H1 (cell line): ENCODE measurements around the gene INSYN1. TPM values are rescaled to one million over a fixed set of nuclear protein-coding genes. Genes with fewer than 3 reads are reported as not detected.
A peak's percentile ranks its signal among the peaks of the same experiment; 100 is the strongest.

Experiments
- CTCF ChIA-PET: fragments of 300-600 bp; sonication (Branson Sonifier 250); formaldehyde crosslinking; loops from one replicate; lab custom pipeline; 2021; ENCODE audit not compliant: partially characterized antibody; lab: Charles Lee
- POLR2A ChIA-PET: fragments of 300-600 bp; sonication (Branson Sonifier 250); formaldehyde crosslinking; loops from one replicate; lab custom pipeline; 2021; ENCODE audit warnings: inconsistent platforms; ENCODE audit not compliant: partially characterized antibody; lab: Charles Lee
- DNase-seq, 2 experiments: peaks; one replicate each; pipeline versions ENCODE4 v3.0.0 to v3.0.0-alpha.2; 2010 to 2022; ENCODE audit warnings: low spot score in 2 of 2, low read depth in 1 of 2, mixed read lengths in 1 of 2
- FAIRE-seq: peaks from 2 replicates; lab custom pipeline; 2011; peaks lifted over from hg19 to GRCh38; lab: Jason Lieb, UNC
- H2AFZ ChIP-seq: 2 replicates; pipeline ENCODE4 v1.8.1; 2012; ENCODE audit warnings: low read length, inconsistent platforms
- H2AK5ac ChIP-seq: 2 replicates; pipeline ENCODE4 v1.6.1; 2013; ENCODE audit warnings: low read depth, low read length
- H2BK120ac ChIP-seq: replicated peaks from 2 replicates; pipeline ENCODE3; 2013; ENCODE audit warnings: low read depth, low read length, inconsistent platforms
- H2BK12ac ChIP-seq: 2 replicates; pipeline ENCODE4 v1.6.1; 2013; ENCODE audit warnings: low read depth, low read length
- H2BK15ac ChIP-seq: 2 replicates; pipeline ENCODE4 v1.6.1; 2013; ENCODE audit warnings: low read length
- H2BK20ac ChIP-seq: 2 replicates; pipeline ENCODE4 v1.6.1; 2013; ENCODE audit warnings: low read length
- H2BK5ac ChIP-seq: 2 replicates; pipeline ENCODE4 v1.6.1; 2013; ENCODE audit warnings: low read depth, low read length
- H3K14ac ChIP-seq: 2 replicates; pipeline ENCODE4 v1.6.1; 2013; ENCODE audit warnings: inconsistent platforms; ENCODE audit not compliant: insufficient read length
- H3K18ac ChIP-seq: 2 replicates; pipeline ENCODE4 v1.6.1; 2013; ENCODE audit warnings: low read length; ENCODE audit errors: extremely low read depth
- H3K23ac ChIP-seq: 2 replicates; pipeline ENCODE4 v1.6.1; 2013; ENCODE audit warnings: inconsistent platforms; ENCODE audit not compliant: insufficient read length
- H3K23me2 ChIP-seq: 2 replicates; pipeline ENCODE4 v1.6.1; 2013; ENCODE audit warnings: low read depth, low read length
- H3K27ac ChIP-seq: 2 replicates; pipeline ENCODE4 v1.6.1; 2011; ENCODE audit warnings: low read depth, low read length, inconsistent platforms
- H3K27me3 ChIP-seq, 4 experiments: replicated peaks in 1 of 4; 1 replicate in 1 of 4; 2 replicates in 3 of 4; pipeline versions ENCODE4 v1.6.1 to v1.8.1; 2011 to 2013; ENCODE audit warnings: low read length in 3 of 4, mild to moderate bottlenecking in 3 of 4, inconsistent platforms in 2 of 4, mixed read lengths in 2 of 4, moderate library complexity in 1 of 4; ENCODE audit not compliant: control insufficient read depth in 3 of 4, insufficient read depth in 3 of 4; ENCODE audit errors: extremely low read depth in 1 of 4
- H3K36me3 ChIP-seq, 4 experiments: 2 replicates each; pipeline versions ENCODE4 v1.6.1 to v1.8.1; 2011 to 2013; ENCODE audit warnings: mild to moderate bottlenecking in 4 of 4, low read length in 3 of 4, moderate library complexity in 2 of 4, control low read depth in 1 of 4, inconsistent platforms in 1 of 4; ENCODE audit not compliant: insufficient read depth in 4 of 4, control insufficient read depth in 2 of 4
- H3K4ac ChIP-seq: replicated peaks from 2 replicates; pipeline ENCODE3; 2013; ENCODE audit warnings: low read length, low read depth, mixed read lengths, inconsistent platforms; ENCODE audit not compliant: insufficient read length
- H3K4me1 ChIP-seq, 4 experiments: replicated peaks in 1 of 4; 1 replicate in 1 of 4; 2 replicates in 3 of 4; pipeline versions ENCODE4 v1.6.1 to v1.8.1; 2011 to 2013; ENCODE audit warnings: low read length in 3 of 4, inconsistent platforms in 2 of 4, mixed read lengths in 1 of 4; ENCODE audit not compliant: insufficient read depth in 4 of 4, control insufficient read depth in 3 of 4
- H3K4me2 ChIP-seq, 2 experiments: 2 replicates each; pipeline versions ENCODE4 v1.6.1 to v1.8.1; 2011 to 2013; ENCODE audit warnings: low read depth in 2 of 2, low read length in 2 of 2, control low read depth in 1 of 2, inconsistent platforms in 1 of 2, mild to moderate bottlenecking in 1 of 2; ENCODE audit not compliant: insufficient read depth in 1 of 2
- H3K4me3 ChIP-seq, 4 experiments: fragments of 200-600, 300-600 bp in 1 of 4; sonication (generic), shearing (Covaris generic), sonication (Bioruptor Twin) in 1 of 4; 2 replicates each; pipeline versions ENCODE4 v1.5.1 to v1.8.1; 2011 to 2016; ENCODE audit warnings: low read length in 4 of 4, low read depth in 3 of 4, control low read depth in 2 of 4, inconsistent platforms in 2 of 4, mild to moderate bottlenecking in 2 of 4, mixed read lengths in 1 of 4, moderate library complexity in 1 of 4; ENCODE audit not compliant: insufficient read depth in 2 of 4; ENCODE audit errors: extremely low read depth in 1 of 4
- H3K56ac ChIP-seq: replicated peaks from 2 replicates; pipeline ENCODE3; 2013; ENCODE audit warnings: low read depth, mild to moderate bottlenecking, mixed read lengths, low read length, inconsistent platforms; ENCODE audit not compliant: insufficient read length
- H3K79me1 ChIP-seq: 2 replicates; pipeline ENCODE4 v1.6.1; 2013; ENCODE audit warnings: low read depth, low read length, control low read depth
- H3K79me2 ChIP-seq, 2 experiments: 2 replicates each; pipeline versions ENCODE4 v1.6.1 to v1.8.1; 2012 to 2013; ENCODE audit warnings: low read length in 2 of 2, mild to moderate bottlenecking in 2 of 2, inconsistent platforms in 1 of 2; ENCODE audit not compliant: insufficient read depth in 2 of 2, control insufficient read depth in 1 of 2
- H3K9ac ChIP-seq, 4 experiments: replicated peaks in 1 of 4; 1 replicate in 1 of 4; 2 replicates in 3 of 4; pipeline versions ENCODE4 v1.6.1 to v1.8.1; 2011 to 2013; ENCODE audit warnings: low read depth in 3 of 4, low read length in 3 of 4, control low read depth in 2 of 4, mild to moderate bottlenecking in 2 of 4, moderate library complexity in 2 of 4, inconsistent platforms in 1 of 4; ENCODE audit errors: extremely low read depth in 1 of 4
- H3K9me3 ChIP-seq, 2 experiments: 2 replicates each; pipeline versions ENCODE4 v1.6.1 to v1.8.1; 2012 to 2013; ENCODE audit warnings: mild to moderate bottlenecking in 2 of 2, moderate library complexity in 2 of 2, control low read depth in 1 of 2, inconsistent platforms in 1 of 2, low read depth in 1 of 2, low read length in 1 of 2, mixed read lengths in 1 of 2; ENCODE audit not compliant: insufficient read depth in 2 of 2
- H4K20me1 ChIP-seq, 2 experiments: replicated peaks in 1 of 2; 2 replicates each; pipeline versions ENCODE3 to v1.8.1; 2011 to 2013; ENCODE audit warnings: inconsistent platforms in 2 of 2, low read length in 2 of 2, mild to moderate bottlenecking in 1 of 2; ENCODE audit not compliant: insufficient read depth in 2 of 2, control insufficient read depth in 1 of 2
- H4K5ac ChIP-seq: 2 replicates; pipeline ENCODE4 v1.6.1; 2013; ENCODE audit warnings: low read length, low read depth, mixed read lengths, inconsistent platforms; ENCODE audit not compliant: insufficient read length
- H4K8ac ChIP-seq: 2 replicates; pipeline ENCODE4 v1.8.0; 2013; ENCODE audit warnings: mild to moderate bottlenecking, moderate library complexity, low read length, inconsistent platforms; ENCODE audit not compliant: insufficient read depth; ENCODE audit errors: extremely low read depth
- H4K91ac ChIP-seq: replicated peaks from 2 replicates; pipeline ENCODE3; 2013; ENCODE audit warnings: low read length, mixed read lengths, inconsistent platforms; ENCODE audit not compliant: insufficient read length
- BCL11A ChIP-seq, 2 experiments: IDR thresholded peaks; one replicate each; pipeline ENCODE4 v1.6.1; 2011; ENCODE audit warnings: low read depth in 2 of 2, low read length in 2 of 2, mild to moderate bottlenecking in 2 of 2
- KDM1A ChIP-seq: fragments of 200-600, 300-600 bp; sonication (generic); IDR thresholded peaks from 2 replicates; pipeline ENCODE4 v1.7.1; 2016; ENCODE audit warnings: mild to moderate bottlenecking, low read length, borderline replicate concordance
- RFX5 ChIP-seq: IDR thresholded peaks from 2 replicates; pipeline ENCODE4 v1.6.1; 2011; ENCODE audit warnings: low read depth, low read length, improper control_type of control experiment, borderline replicate concordance
- WGBS, 2 experiments: shearing (Covaris generic) in 1 of 2; methylation state at CpG; one replicate each; pipeline versions ENCODE4 v1.1.6 to v1.1.7; 2013 to 2015; ENCODE audit warnings: low lambda C conversion rate in 2 of 2, mixed read lengths in 2 of 2, inconsistent platforms in 1 of 2, low coverage in 1 of 2, missing lambda C conversion rate in 1 of 2; ENCODE audit not compliant: insufficient replicate concordance in 2 of 2, insufficient coverage in 1 of 2, insufficient read length in 1 of 2; ENCODE audit errors: extremely low coverage in 1 of 2, missing lambda C conversion rate in 1 of 2; 5-methylcytosine and 5-hydroxymethylcytosine counted together
- polyA plus RNA-seq, 7 experiments: library from polyadenylated mRNA; depleted of rRNA in 3 of 7; stranded (reverse) in 5 of 7; unstranded in 2 of 7; fragments of >200 nt in 5 of 7; fragments of 200-250 nt in 2 of 7; gene quantifications; 1 replicate in 5 of 7; 2 replicates in 1 of 7; 4 replicates in 1 of 7; pipeline versions ENCODE4 v1.2.1 to v1.2.3, GENCODE V29; 2011 to 2013; ENCODE audit warnings: missing spikeins in 2 of 7, mixed read lengths in 2 of 7
- total RNA-seq: library from RNA; stranded (reverse); fragmentation: NEBNext Ultra II Directional; extraction: Animal tissue kit (Norgen Biotek cat#: 25700); gene quantifications from 2 replicates; pipeline ENCODE4 v1.2.1, GENCODE V29; 2021

The INSYN1 gene
- total and polyA plus RNA-seq, 2 of the 8 experiments (the other 6 are each of a cell fraction or from before 2014, with no cell fraction given) = 7.2 to 10.2 TPM

GRCh38 chr15:73699249-73700040 lies 53.7 kb downstream of the INSYN1 start:
- Histone ChIP-seq H3K18ac (no peak overlapping the region), H2BK15ac (no peak overlapping the region), H3K27ac (no peak overlapping the region), H3K23ac (no peak overlapping the region), H3K4me3 (no peak overlapping the region), H3K9ac (no peak overlapping the region), H2AFZ (no peak overlapping the region), H3K27me3 (no peaks in the 10 kb centered on the region), H3K14ac (no peak overlapping the region), H3K36me3 (peaks cover 0 to 5% (median 1%) of the 10 kb centered on the region in 4 experiments; a peak in 2 of 8 replicates), H3K4ac (no peak overlapping the region), H4K91ac (no peak overlapping the region), H2BK20ac (no peak overlapping the region), H2AK5ac (no peak overlapping the region), H4K8ac (no peak overlapping the region; the same call in 1 of the 2 replicates), H2BK5ac (0 out of 2 replicates have a peak overlapping the region, but pooled peaks have one; percentile 5), H3K79me1 (peaks cover 12% of the 10 kb centered on the region; the same call in 1 of the 2 replicates), H2BK120ac (no peak overlapping the region), H3K56ac (no peak overlapping the region), H3K23me2 (no peaks in the 10 kb centered on the region), H4K5ac (no peak overlapping the region), H3K79me2 (peaks cover 0 to 52% of the 10 kb centered on the region in 2 experiments; a peak in 2 of 4 replicates), H2BK12ac (peak overlapping the region; percentile 27; the same call in 1 of the 2 replicates), H3K4me2 (no peak overlapping the region), H3K9me3 (no peaks in the 10 kb centered on the region), H4K20me1 (peaks cover 27 to 28% of the 10 kb centered on the region in 2 experiments), H3K4me1 (peaks cover 0 to 16% (median 9%) of the 10 kb centered on the region in 4 experiments; a peak in 6 of 7 replicates)
- no peak for DNase-seq
- TF ChIP-seq RFX5 (no peak), KDM1A (peak; percentile 80; the same call in 1 of the 2 replicates), BCL11A (IDR thresholded peaks at IDR 0.05; ENCODE audit: low read depth in 2 of 2, low read length in 2 of 2) (no peak)
- FAIRE-seq = no peak
- ChIA-PET CTCF (interaction anchor here (0.6 to 18.5 kb wide), 59 partner anchors 8 to 872 kb away, joined by 3 to 496 read pairs (median 4); partner anchors contain the start of genes CD276, LOXL1, NPTN and TBC1D21), POLR2A (interaction anchor here (0.6 to 8.6 kb wide), 6 partner anchors 12 to 373 kb away, joined by 3 to 93 read pairs (median 4); partner anchors contain the start of gene CD276)
- 77% methylated on average over 13 of the region's 14 CpGs; no CpG with 5 or more reads in 1 of the 2 experiments for WGBS, 2 experiments
